Measurements from ENCODE around the gene TMEM101. TPM values are rescaled to one million over a fixed set of nuclear protein-coding genes. Genes with fewer than 3 reads are reported as not detected.
"Not testable (repeated sequence)": the region's sequence is repeated elsewhere in the genome, so short reads cannot be mapped to it uniquely, and the experiment has no call there.

TMEM101 gene
- total RNA-seq, 3 donors from 2014 or later: 23.0 to 27.7 (median 23.8) TPM

- TF ChIP-seq CTCF (IDR thresholded peaks at IDR 0.05): no peak
- no peak for ATAC-seq
- no peak overlapping the region for H3K4me3 ChIP-seq
- DNase-seq: no peak
- no peaks in the 10 kb centered on the region for H3K9me3 ChIP-seq
- H3K4me1 ChIP-seq (ENCODE audit: low read depth): no peaks in the 10 kb centered on the region
- no peaks in the 10 kb centered on the region for H3K36me3 ChIP-seq (ENCODE audit: low read depth)
- intact Hi-C loops (cut with DNase I, micrococcal nuclease): no loop called here
Observed at GRCh38 chr17:44039829-44040635, 25.3 kb upstream of the TMEM101 start.

GRCh38 chr17:44038604-44039011 is 23.8 kb upstream of the TMEM101 start:
- no peaks in the 10 kb centered on the region for H3K4me1 ChIP-seq (ENCODE audit: low read depth)
- TF ChIP-seq CTCF (IDR thresholded peaks at IDR 0.05): no peak
- no peaks in the 10 kb centered on the region for H3K36me3 ChIP-seq (ENCODE audit: low read depth)
- ATAC-seq (no peak), DNase-seq (no peak)
- intact Hi-C loops (cut with DNase I, micrococcal nuclease): no loop called here
- no peaks in the 10 kb centered on the region for H3K9me3 ChIP-seq
- no peak overlapping the region for H3K4me3 ChIP-seq

GRCh38 chr17:44037471-44037870 is 22.7 kb upstream of the TMEM101 start:
- DNase-seq: no peak
- no peaks in the 10 kb centered on the region for H3K36me3 ChIP-seq (ENCODE audit: low read depth)
- no peak for TF ChIP-seq CTCF (IDR thresholded peaks at IDR 0.05)
- no peaks in the 10 kb centered on the region for H3K4me1 ChIP-seq (ENCODE audit: low read depth)
- H3K9me3 ChIP-seq: no peaks in the 10 kb centered on the region
- intact Hi-C loops (cut with DNase I, micrococcal nuclease): no loop called here
- ATAC-seq: no peak
- no peak overlapping the region for H3K4me3 ChIP-seq

GRCh38 chr17:44034688-44035087 is 19.9 kb upstream of the TMEM101 start:
- H3K4me1 ChIP-seq (ENCODE audit: low read depth); H3K36me3 ChIP-seq (ENCODE audit: low read depth); H3K4me3 ChIP-seq; intact Hi-C loops (cut with DNase I, micrococcal nuclease); H3K9me3 ChIP-seq; DNase-seq; ATAC-seq: not testable (repeated sequence)

DNA sequence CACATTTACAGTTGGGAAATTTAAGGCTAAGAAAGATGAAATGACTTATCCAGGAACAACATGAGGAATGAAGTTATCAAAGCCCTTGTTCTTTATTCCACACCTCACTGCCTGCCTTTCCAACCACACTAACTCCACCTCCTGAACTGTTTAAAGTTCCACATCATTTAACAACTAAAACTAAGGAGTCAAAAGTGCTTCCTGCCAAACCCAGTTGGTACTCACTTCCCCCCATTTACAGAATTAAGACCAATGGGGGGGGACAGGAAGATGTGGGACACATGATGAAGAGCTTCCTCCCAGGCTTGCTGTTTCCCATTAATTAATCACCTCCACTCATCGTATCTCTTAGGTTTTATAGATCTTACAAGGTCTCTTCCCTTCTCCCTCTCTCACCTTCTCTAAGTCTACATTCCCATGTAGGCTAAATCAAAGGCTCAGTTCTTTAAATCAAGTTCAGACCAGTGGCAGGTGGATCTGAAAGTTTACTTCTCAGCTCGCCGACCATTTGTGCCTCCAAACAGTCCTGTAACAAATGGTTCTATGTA is 19.2 kb upstream of the TMEM101 start:
- DNase-seq (no peak), ATAC-seq (no peak)
- H3K36me3 ChIP-seq (ENCODE audit: low read depth): no peaks in the 10 kb centered on the region
- H3K4me1 ChIP-seq (ENCODE audit: low read depth): no peaks in the 10 kb centered on the region
- no peaks in the 10 kb centered on the region for H3K9me3 ChIP-seq
- TF ChIP-seq CTCF (IDR thresholded peaks at IDR 0.05): no peak
- H3K4me3 ChIP-seq: no peak overlapping the region
- intact Hi-C loops (cut with DNase I, micrococcal nuclease): no loop called here

- ATAC-seq (no peak), DNase-seq (no peak)
- H3K36me3 ChIP-seq (ENCODE audit: low read depth): no peaks in the 10 kb centered on the region
- TF ChIP-seq CTCF (IDR thresholded peaks at IDR 0.05): no peak
- no peaks in the 10 kb centered on the region for H3K9me3 ChIP-seq
- H3K4me1 ChIP-seq (ENCODE audit: low read depth): no peaks in the 10 kb centered on the region
- no peak overlapping the region for H3K4me3 ChIP-seq
- intact Hi-C loops (cut with DNase I, micrococcal nuclease): no loop called here
Observed at GRCh38 chr17:44030482-44030881, 15.7 kb upstream of the TMEM101 start.

Data from mucosa of descending colon (tissue), 3 donors.